ENCODE results near the gene APBA2. TPM values are rescaled to one million over a fixed set of nuclear protein-coding genes. Genes with fewer than 3 reads are reported as not detected.
A peak's percentile ranks its signal among the peaks of the same experiment; 100 is the strongest.

The APBA2 gene
- total and polyA plus RNA-seq, 10 of the 15 experiments (the other 5 are each of a cell fraction or from before 2014, with no cell fraction given), result 0.06 to 0.26 (median 0.07) TPM; not detected in 7

DNA sequence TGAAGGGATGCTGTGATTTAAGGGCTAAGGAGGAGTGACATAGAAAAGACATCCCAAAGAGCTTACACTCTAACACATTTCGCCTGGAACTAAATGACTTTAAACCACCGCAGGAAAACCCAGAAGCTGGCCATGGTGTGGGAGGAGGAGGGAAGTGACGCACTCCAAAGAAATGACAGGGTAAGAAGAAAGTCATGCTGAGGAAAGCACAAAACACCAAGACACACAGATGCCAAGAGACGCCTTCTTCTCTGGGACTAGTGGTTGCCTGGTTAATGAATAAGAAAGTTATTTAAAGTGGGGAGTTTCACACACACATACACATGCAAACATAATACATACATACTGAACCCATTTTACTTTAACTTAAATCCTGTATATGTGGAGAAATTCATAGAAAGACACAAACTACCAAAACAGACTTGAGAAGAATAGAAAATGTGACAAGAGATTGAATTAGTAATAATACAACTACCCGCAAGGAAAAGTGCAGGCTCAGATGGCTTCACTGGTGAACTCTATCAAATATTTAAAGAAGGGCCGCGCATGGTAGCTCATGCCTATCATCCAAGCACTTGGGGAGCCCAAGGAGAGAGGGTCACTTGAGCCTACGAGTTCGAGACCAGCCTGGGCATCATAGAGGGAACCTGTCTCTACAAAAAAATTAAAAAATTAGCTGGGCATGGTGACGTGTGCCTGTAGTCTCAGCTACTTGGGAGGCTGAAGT lies 258.3 kb downstream of the APBA2 start:
- POLR2A ChIA-PET, result no interaction called here
- Histone ChIP-seq H3K4me3 (no peak overlapping the region), H3K79me2 (ENCODE audit: control insufficient read depth, insufficient read depth, low read length) (no peaks in the 10 kb centered on the region), H3K9me3 (replicated peaks; ENCODE audit: control insufficient read depth, insufficient read depth, low read length) (no peaks in the 10 kb centered on the region), H3K4me1 (ENCODE audit: control insufficient read depth, insufficient read depth, low read length) (no peaks in the 10 kb centered on the region; the same call in 1 of the 2 replicates), H4K20me1 (ENCODE audit: control insufficient read depth, insufficient read depth) (no peaks in the 10 kb centered on the region), H3K27me3 (replicated peaks in 1 of 2; ENCODE audit: control insufficient read depth in 2 of 2, insufficient read depth in 2 of 2, low read length in 1 of 2) (no peaks in the 10 kb centered on the region), H3K36me3 (ENCODE audit: control insufficient read depth in 2 of 2, insufficient read depth in 2 of 2, low read length in 1 of 2) (no peaks in the 10 kb centered on the region), H3K9ac (ENCODE audit: control insufficient read depth, insufficient read depth, low read length) (no peak overlapping the region), H2AFZ (ENCODE audit: control insufficient read depth, low read depth, low read length) (no peak overlapping the region), H3K27ac (ENCODE audit: control insufficient read depth, insufficient read depth) (no peak overlapping the region), H3K4me2 (ENCODE audit: control insufficient read depth, insufficient read depth) (no peak overlapping the region)
- FAIRE-seq (no peak), DNase-seq (ENCODE audit: low read depth, low spot score) (no peak), ATAC-seq (peak; percentile 48)
- RAD21 ChIA-PET (ENCODE audit: unreplicated experiment), result no interaction called here
- SMC1A ChIA-PET (ENCODE audit: uncharacterized antibody, unreplicated experiment), result no interaction called here
- CTCF ChIA-PET, result no interaction called here
- BruUV-seq (replicated peaks), result no TSS peak
- intact Hi-C loops (cut with micrococcal nuclease; ENCODE audit: unreplicated experiment) (loop anchor here (5.0 kb wide), 1 partner anchor 598 kb away; no protein-coding TSS in a partner anchor), in situ Hi-C loops (cut with MboI) (no loop called here)
- 4% methylated on average over 10 of the region's 10 CpGs for WGBS (ENCODE audit: insufficient coverage, insufficient replicate concordance, low lambda C conversion rate, missing lambda C conversion rate)
- peak; percentile 45; the same call in 1 of the 2 replicates for TF ChIP-seq JUNB (IDR thresholded peaks at IDR 0.05)
- TF ChIP-seq NFIC (IDR thresholded peaks at IDR 0.05; ENCODE audit: low read depth, low read length), result peak; percentile 35; the same call in 1 of the 2 replicates
- peak; percentile 32; the same call in 1 of the 2 replicates for TF ChIP-seq EED (IDR thresholded peaks at IDR 0.05; ENCODE audit: low read depth)
- TF ChIP-seq NR2C1 (IDR thresholded peaks at IDR 0.05), result no peak
- peak; percentile 53; the same call in 1 of the 2 replicates for TF ChIP-seq RUNX3 (IDR thresholded peaks at IDR 0.05; ENCODE audit: low read length)
- peak; percentile 62 for TF ChIP-seq CREM (IDR thresholded peaks at IDR 0.05; ENCODE audit: low read depth)
- peak; percentile 37; the same call in 1 of the 2 replicates for TF ChIP-seq CREB1 (IDR thresholded peaks at IDR 0.05; ENCODE audit: low read depth)
- 0 out of 2 replicates have a peak, but pooled peaks have one; percentile 17 for TF ChIP-seq BCL11A (IDR thresholded peaks at IDR 0.05; ENCODE audit: low read depth, low read length)
- no peak for TF ChIP-seq ASH2L (IDR thresholded peaks at IDR 0.05; ENCODE audit: borderline replicate concordance, low read depth)
- TF ChIP-seq RB1 (IDR thresholded peaks at IDR 0.05; ENCODE audit: borderline replicate concordance), result no peak
- TF ChIP-seq, protein P1, sequence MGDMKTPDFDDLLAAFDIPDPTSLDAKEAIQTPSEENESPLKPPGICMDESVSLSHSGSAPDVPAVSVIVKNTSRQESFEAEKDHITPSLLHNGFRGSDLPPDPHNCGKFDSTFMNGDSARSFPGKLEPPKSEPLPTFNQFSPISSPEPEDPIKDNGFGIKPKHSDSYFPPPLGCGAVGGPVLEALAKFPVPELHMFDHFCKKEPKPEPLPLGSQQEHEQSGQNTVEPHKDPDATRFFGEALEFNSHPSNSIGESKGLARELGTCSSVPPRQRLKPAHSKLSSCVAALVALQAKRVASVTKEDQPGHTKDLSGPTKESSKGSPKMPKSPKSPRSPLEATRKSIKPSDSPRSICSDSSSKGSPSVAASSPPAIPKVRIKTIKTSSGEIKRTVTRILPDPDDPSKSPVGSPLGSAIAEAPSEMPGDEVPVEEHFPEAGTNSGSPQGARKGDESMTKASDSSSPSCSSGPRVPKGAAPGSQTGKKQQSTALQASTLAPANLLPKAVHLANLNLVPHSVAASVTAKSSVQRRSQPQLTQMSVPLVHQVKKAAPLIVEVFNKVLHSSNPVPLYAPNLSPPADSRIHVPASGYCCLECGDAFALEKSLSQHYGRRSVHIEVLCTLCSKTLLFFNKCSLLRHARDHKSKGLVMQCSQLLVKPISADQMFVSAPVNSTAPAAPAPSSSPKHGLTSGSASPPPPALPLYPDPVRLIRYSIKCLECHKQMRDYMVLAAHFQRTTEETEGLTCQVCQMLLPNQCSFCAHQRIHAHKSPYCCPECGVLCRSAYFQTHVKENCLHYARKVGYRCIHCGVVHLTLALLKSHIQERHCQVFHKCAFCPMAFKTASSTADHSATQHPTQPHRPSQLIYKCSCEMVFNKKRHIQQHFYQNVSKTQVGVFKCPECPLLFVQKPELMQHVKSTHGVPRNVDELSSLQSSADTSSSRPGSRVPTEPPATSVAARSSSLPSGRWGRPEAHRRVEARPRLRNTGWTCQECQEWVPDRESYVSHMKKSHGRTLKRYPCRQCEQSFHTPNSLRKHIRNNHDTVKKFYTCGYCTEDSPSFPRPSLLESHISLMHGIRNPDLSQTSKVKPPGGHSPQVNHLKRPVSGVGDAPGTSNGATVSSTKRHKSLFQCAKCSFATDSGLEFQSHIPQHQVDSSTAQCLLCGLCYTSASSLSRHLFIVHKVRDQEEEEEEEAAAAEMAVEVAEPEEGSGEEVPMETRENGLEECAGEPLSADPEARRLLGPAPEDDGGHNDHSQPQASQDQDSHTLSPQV (IDR thresholded peaks at IDR 0.05), result no peak
